ENCODE measurements around the gene JUNB. TPM values are rescaled to one million over a fixed set of nuclear protein-coding genes. Genes with fewer than 3 reads are reported as not detected.

Gene JUNB
- polyA plus RNA-seq, 10 donors, result 13.8 to 217 (median 45.0) TPM

DNA sequence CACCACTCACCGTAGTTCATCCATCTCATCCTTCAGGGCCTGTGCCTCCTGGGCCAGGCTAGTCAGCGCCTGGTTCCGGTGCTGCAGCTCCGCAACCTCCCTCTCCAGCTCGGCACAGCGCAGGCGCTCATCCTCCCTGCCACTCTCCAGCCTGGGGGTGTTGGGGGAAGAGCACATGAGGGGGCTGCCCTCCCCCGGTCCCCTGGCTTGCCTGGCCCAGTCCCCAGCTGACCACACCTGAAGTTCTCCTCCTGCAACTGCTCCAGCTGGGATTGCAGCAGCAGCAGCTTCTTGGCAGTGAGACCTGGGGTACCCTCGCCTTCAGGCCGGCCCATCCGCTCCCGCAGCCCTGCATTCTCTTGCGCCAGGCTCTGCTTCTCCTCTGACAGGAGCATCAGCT, 20.4 kb upstream of the JUNB start:
- no peak for DNase-seq

DNA sequence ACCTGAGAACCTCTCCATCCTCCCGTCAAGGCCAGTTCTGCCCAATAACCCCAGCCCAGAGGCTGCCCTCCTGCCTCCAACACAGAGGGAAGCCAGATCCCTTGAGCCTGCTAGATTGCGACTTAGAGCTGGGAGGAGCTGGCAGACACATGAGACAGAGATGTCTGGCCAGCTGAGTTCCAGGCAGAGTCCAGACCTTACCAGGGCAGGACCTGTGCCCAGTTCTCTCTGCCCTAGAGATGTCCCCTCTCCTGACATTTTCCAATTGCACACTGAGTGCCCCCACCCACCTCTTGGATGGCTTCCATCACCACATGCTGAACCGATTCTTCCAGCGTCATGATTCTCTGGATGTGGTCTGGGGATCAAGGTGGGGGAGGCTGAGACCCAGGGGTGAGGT, 19.0 kb upstream of the JUNB start:
- DNase-seq, result no peak

DNA sequence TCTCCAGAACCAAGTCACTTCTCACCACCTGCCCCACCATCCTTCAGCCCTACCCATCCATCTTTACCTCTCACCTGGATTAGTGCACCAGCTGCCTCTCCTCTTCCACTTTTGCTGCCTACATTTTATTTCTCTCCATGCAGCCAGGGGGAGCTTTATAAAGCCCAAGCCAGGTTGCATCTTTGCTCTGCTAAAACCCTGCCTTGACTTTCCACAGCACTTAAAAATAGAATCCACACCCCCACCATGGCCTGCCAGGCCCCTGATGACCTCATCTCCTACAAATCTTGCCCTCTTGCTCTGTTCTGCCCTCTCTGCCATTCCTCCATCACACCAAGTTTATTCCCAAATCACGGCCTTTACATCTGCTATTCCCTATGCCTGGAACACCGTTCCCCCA, 17.7 kb upstream of the JUNB start:
- no peak for DNase-seq

DNA sequence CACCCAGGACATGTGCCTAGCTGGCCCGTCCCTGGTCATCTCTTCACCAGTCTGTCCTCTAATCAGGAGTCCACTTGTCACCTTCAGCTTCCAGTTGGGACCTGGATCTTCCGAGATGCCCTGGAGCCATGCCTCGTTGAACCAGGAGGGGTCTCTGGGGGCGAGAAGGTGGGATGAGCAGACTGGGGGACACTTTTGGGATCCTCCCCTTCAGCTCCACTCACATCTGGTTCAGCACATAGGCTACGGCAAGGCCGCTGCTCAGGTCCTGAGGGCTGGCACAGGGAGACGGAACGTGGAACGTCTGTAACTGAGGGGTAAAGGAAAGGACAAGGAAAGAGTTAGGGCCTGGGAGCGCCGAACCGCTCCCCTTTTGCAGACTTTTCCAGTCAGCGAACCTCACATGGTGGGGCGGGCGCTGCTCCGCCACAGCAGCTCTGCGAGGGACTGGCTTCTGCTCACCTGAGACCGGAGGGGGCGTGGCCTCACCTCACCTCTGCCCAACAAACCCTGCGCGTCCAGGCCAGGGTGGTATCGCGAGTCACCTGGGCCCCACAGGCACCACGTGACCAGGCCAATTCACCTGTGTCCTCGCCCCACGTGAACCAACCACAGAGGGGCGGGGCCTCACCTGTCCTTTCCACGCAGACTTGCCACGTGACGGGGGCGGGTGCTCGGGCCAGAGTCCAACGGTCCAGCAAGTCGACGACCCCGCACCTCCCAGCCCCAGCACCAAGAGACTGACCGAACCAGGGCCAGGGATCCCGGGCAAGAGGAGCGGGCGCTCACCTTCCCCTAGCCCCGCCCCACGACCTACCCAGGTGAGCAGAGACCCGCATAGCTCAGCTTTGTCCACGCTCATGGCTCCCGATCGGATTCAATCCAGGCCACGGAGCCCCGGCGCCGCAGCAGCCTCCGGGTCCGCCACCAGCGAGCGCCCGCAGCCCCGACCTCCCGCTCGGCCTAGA, 16.4 kb upstream of the JUNB start, which contains the start of gene HOOK2:
TSS of gene HOOK2 (minus strand) at position 965 of the 968 bp plus-strand sequence. CDS start at position 862, 103 bp downstream.
- DNase-seq, result no peak

DNA sequence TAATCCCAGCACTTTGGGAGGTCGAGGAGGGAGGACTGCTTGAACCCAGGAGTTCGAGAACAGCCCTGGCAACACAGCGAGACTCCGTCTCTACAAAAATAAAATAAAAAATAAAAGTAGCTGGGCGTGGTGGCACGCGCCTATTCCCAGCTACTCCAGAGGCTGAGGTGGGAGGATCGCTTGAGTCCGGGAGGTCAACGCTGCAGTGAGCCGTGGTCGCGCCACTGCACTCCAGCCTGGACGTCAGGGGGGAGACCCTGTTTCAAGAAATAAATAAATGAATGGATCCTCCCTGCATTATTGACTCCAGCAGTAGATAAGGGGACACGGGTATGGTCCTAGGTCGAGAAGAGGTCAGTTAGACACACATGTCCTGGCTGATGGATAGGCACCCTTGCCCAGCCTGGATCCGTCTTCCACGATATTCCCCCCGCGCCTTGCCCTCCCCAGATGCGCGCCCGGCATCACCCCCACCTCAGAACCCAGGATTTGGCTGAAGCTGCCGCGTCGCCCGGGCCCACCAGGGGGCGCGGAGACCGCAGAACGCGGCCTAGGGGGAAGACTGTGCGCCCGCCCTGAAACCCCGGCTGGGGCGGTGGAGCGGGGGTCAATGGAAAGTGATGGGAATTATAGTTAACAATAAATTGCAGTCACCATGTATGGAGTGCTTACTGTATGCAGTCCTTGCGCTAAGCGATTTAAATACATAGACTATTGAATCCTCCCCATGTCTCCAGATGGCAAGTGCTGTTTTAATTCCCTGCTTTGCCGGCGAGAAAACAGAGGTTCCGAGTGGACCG, 13.9 kb upstream of the JUNB start:
- DNase-seq, result peak in 2 of 3 donors; percentile 88 to 92

DNA sequence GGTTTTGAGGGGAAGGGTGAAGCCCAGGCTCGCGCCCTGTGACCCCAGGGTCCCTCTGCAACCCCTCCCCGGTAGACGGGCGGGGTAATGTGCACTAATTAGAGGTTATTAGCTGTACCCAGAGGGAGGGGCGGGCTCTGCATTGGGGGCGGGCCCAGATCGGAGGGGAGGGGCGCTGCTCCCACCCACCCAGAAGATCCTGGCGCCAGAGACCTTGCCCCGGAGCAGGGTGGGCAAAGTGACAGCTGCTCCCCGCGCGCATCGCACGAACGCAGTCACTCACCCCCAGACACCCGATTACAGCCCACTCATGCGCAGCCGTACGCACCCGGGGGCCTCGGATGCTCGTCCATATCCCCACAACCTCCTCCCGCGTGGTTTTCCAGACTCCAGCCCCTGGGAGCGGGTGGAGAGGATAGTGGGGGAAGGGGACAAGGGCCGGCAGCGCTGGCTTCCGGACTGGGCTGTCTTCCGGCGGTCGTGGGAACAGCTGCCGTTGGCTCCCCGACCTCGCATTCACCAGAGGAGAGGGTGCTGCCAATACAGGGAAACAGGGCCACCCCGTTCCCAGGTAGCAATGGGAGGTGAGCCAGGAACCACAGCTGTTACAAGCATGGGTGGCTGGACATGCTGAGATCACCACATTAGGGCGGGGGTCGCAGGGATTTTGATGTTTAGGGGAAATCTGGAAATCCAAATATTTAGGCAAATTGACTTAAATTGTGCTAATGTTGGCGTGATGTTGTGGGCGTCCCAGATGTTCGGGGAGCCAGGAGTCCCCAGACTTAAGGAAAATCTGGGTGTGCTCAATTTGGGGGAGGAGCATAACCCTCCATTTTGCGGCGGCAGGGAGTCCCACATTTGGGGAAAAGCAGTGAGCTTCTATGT, 13.0 kb upstream of the JUNB start:
- DNase-seq, result peak in 2 of 3 donors; percentile 78 to 93

DNA sequence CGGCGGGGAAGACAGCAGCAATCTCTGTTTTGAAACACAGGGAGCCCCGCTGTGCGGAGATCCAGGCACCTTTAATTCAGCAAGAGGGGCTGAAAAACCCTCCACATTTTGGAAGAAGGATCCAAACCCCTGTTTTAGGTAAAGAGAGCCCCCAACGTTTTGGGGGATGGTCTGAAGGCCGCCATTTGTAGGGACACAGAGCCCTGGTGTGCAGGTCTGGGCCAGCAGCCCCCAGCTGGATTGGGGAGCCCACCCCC, 12.5 kb upstream of the JUNB start:
- peak in 1 of 3 donors; percentile 85 for DNase-seq

DNA sequence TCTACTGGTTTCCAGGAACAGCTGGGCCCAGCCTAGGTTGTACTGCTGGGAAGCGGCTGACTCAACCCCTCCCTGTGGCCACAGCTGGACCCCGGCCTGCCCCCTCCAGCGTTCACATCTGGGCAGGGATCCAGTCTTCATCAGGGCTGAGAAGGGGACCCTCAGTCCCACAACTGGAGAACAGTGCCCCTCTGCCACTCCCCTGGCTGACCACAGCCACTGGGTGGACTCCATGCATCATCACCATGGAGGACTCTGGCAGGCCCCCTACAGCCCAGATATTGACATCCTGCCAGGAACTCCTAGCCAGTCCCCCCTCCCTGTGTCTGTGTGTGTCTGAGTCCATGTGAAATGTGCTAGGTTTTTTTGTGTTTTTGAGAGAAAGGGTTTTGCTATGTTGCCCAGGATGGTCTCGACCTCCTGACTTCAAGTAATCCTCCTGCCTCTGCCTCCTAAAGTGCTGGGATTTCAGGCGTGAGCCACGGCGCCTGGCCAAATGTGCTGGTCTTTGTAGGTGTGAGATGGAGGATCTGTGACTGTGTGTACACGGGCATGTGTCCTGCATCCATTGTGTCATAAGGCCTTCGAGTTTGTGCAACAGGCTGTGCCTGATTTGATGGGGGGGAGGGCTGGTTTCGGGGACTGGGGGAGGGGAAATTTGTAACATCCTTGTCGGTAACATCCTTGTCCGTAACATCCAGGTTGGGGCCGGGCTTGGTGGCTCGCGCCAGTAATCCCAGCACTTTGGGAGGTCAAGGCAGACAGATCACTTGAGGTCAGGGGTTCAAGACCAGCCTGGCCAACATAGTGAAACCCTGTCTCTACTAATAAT, 11.9 kb upstream of the JUNB start:
- peak in 2 of 3 donors; percentile 85 to 94 for DNase-seq

DNA sequence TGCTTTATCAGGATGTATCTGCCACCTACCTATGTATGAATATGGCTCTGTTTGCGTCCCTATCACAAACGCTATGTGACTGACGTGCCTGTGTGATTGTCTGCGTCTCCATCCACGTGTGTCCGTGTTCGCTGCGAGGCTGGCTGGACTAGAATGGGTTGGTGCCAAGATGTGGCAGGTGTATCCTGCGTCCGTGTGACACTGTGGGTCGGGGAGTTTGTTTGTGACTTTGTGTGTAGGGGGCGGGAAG, 9.2 kb upstream of the JUNB start:
- no peak for DNase-seq

DNA sequence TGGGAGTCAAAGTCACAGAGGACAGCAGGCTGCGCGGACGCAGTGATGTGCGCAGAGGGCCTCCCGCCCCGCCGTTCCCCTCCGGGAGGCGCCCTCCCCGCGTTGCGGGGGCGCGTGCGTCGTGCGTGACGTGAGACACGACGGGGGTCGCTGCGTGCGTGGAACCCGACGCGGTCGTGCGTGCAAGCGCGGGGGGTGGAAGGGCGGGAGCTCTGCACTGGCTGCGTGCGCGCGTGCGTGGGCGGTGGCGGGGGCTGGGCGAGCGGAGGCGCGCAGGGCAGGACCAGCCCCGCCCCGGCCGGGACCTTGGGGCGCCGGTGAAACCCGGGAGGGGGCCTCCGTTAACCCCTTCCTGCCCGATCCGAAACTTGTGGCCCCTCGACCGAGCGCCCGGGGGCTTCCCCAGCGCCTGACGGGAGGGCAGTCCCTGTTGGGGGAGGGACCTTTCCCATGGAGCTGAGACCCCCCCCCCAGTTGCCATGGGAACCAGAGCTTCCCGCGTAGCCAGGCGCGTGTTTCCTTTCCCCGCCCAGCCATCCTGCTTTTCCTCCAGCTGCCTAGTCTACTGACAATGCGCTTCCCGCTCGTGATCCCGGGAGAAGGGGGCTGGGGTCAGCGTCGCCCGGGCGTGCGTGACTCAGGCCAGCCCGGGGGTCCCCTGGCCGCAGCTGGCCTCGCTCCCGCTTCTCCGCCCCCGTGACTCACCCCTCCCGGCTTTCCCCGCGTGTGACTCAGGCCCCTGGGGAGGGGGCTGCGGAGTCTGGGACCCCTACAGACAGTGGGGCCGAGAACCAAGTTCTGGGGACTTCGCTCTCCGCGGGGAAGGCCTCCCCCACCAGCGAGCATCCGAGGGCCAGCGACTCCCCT, 8.6 kb upstream of the JUNB start:
- DNase-seq, result peak; percentile 84 to 95 (median 87)

DNA sequence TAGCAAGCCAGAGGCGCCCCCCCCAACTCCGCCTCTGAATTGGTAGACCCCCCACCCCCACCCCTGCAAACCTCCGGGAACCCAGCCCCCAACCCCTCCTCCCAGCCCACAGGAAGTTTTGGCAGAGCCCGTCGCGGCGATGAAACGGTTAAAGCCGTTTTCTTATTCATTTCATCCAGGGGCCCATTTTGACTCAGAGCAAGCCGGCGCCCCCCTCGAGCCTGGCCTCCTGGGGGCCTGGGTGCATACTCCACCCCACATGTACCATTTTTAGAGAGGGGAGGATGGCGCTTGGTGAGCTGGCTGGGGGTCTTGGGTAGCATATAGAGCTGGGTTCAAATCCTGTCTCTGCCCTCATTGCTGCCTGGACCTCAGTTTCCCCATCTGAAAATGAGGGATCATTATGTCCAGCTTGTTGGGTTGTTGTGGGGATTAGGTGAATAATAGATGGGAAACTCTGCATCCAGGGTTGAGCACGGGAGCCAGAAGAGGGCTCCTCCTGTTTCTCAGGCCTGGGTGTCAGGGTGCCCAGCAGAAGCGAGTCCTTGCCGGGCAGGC, 7.9 kb upstream of the JUNB start:
- DNase-seq, result no peak

DNA sequence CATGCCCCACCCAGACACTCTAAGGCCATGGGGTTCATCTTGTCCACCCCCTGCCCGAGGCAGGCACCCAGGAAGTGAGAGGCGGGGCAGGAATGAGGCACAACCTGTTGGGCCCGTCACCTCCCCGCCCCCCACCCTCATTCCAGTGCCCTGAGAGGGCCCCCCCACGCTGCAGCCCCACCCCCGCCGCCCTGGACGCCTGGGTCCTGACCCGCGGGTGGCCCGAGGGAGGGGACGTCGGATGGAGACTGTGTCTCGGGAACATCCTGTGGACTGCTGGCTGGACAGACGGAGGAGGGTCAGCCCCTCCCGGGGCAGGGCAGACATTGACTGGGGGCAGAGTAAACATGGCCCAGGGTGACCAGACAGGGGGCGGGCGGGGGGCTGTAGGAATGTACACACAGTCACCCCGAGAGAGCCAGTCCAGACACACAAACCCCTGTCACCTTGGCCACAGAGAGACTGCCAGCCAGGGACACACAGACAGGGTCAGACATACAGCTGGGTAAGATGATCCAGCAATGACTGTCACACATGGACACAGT, 7.4 kb upstream of the JUNB start:
- no peak for DNase-seq

DNA sequence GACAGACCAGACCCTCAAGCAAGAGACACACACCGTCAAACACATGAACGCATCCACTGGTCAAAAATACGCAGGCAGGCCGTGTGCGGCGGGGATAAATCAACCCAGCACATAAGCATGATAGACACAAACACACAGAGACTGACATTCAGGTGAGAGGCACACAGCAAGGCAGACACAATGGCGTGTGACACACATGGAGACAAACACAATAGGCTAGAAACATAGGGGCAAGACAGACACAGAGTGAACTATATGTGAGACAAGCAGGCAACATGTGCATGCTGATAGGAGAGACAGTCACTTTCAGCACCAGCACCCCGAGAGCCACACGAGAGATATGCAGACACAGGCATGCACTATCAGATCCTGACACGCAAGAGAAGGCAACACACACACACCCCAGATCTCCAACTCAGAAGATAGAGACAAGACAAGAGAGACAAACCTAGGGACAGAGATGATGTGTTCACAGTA, 6.9 kb upstream of the JUNB start:
- no peak for DNase-seq

DNA sequence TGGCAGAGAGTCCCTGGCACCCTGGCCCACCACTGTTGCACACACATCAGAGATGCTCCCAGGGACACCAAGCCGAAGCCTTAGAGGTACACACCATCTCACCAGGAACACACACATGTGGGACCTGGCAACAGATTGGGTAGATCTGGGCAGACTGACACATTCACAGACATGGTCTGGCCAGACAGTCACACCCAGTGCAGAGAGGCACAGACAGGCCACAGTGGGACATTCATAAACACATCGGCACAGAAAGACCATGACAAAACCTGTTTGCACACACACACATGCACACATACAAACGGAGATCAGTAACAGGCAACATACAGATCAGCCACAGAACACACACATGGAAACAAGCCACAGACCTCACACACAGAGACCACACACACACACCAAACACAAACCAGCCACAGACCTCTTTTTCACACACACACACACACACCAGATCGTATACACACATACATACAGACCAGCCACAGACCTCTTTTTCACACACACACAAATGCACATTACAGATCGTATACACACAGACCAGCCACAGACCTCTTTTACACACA, 6.3 kb upstream of the JUNB start:
- DNase-seq, result peak in 1 of 3 donors; percentile 68

DNA sequence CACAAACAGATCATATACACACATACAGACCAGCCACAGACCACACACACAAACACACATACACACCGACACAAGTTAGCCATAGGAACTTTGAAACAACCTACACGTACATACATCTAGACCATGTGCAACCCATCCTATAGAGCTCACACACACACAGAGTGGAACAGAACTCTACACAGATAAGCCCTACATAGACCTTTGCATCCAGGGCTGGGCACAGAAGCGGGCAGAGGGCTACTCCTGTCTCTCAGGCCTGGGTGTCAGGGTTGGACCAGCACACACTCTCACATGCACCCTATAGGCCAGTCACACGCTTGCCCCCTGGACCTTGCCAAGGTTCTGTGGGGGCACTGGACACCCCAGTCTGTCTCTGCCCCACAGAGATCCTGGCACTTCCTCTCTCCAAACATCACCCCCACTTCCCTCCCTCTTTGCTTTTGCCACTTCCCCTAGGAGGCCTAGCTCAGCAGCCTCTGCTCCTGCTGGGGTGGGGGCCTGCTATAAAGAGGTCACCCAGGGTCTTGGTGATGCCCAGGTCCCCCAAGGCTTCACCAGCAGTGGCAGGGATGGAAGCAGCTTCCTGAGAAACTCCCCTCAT, 5.8 kb upstream of the JUNB start:
- peak in 1 of 3 donors; percentile 49 for DNase-seq

DNA sequence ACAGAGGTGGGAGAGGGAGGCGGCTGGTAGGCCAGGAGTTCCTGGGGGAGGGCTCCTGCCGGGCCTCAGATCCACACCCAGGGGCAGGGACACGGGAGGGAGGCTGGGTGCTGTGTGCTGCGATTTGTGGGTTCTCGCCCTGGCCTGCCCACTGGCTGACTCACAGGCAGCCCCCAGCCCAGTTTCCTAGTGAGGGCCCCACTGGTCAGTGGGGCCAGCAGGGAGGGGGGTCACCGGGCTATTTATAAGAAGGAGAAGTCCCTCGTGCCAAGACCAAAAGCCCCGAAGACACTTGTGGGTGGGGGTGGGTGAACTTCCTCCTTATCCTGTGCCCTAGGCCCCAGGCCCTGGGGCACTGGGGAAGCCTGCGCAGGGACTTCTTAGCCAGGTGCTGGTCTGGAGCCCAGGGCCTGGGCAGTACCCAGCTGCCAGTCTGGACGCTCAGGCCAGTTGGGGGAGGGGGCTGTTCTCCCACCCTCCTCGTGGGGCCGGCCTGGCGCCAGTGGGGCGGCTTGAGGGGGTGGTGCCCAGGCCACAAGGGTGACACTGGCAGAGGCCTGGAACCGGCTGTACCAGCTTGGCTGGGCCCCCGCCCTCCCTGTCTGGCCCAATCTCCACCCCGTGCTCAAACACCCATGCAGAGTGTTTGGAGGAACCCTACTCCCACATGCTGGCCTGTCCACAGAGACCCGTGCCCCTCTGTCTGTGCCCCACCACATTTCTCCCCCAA, 5.0 kb upstream of the JUNB start:
- DNase-seq, result peak in 1 of 3 donors; percentile 67

DNA sequence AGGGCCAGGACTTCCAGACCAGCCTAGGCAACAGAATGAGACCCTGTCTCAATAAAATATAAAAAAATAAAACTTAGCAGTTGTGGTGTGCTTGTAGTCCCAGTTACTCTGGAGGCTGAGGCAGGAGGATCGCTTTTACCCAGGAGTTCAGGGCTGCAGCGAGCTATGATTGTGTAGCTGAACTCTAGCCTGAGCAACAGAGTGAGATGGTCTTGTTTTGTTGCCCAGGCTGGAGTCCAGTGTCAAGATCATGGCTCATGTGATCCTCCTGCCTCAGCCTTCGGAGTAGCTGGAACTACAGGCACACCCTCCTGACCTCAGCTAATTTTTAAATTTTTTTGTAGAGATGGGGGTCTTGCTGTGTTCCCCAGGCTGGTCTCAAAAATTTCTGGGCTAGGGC, 4.3 kb upstream of the JUNB start:
- DNase-seq, result no peak

DNA sequence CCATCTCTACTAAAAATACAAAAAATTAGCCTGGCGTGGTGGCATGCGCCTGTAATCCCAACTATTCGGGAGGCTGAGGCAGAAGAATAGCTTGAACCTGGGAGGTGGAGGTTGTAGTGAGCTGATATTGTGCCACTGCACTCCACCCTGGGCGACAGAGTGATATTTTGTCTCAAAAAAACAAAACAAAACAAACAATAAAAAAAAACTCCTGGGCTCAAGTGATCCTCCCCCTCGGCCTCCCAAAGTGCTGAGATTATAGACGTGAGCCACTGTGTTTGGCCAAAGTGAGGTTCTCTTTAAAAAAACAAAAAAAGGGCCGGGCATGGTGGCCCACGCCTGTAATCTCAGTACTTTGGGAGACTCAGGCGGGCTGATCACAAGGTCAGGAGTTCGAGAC, 3.8 kb upstream of the JUNB start:
- DNase-seq, result no peak
